Measurements from ENCODE around the gene SCAMP4. TPM values are rescaled to one million over a fixed set of nuclear protein-coding genes. Genes with fewer than 3 reads are reported as not detected.

SCAMP4 gene
- polyA plus RNA-seq, 2 of the 4 experiments (the other 2 are of a cell fraction) = 7.6 to 63.0 TPM

- WGBS (ENCODE audit: missing lambda C conversion rate) = 62% methylated on average over 11 of the region's 11 CpGs
- TF ChIP-seq, protein P1, sequence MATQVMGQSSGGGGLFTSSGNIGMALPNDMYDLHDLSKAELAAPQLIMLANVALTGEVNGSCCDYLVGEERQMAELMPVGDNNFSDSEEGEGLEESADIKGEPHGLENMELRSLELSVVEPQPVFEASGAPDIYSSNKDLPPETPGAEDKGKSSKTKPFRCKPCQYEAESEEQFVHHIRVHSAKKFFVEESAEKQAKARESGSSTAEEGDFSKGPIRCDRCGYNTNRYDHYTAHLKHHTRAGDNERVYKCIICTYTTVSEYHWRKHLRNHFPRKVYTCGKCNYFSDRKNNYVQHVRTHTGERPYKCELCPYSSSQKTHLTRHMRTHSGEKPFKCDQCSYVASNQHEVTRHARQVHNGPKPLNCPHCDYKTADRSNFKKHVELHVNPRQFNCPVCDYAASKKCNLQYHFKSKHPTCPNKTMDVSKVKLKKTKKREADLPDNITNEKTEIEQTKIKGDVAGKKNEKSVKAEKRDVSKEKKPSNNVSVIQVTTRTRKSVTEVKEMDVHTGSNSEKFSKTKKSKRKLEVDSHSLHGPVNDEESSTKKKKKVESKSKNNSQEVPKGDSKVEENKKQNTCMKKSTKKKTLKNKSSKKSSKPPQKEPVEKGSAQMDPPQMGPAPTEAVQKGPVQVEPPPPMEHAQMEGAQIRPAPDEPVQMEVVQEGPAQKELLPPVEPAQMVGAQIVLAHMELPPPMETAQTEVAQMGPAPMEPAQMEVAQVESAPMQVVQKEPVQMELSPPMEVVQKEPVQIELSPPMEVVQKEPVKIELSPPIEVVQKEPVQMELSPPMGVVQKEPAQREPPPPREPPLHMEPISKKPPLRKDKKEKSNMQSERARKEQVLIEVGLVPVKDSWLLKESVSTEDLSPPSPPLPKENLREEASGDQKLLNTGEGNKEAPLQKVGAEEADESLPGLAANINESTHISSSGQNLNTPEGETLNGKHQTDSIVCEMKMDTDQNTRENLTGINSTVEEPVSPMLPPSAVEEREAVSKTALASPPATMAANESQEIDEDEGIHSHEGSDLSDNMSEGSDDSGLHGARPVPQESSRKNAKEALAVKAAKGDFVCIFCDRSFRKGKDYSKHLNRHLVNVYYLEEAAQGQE (IDR thresholded peaks at IDR 0.05) = no peak
- TF ChIP-seq SMC3 (IDR thresholded peaks at IDR 0.05) = no peak
- TF ChIP-seq MAFK (IDR thresholded peaks at IDR 0.05; ENCODE audit: partially characterized antibody) = peak; percentile 37
- TF ChIP-seq JUNB (IDR thresholded peaks at IDR 0.05) = no peak
- TF ChIP-seq RAD21 (conservative IDR thresholded peaks at IDR 0.05 in 1 of 2, IDR thresholded peaks at IDR 0.05 in 1 of 2) = no peak
- TF ChIP-seq HOXB13 (CRISPR knock-in tag; IDR thresholded peaks at IDR 0.05; ENCODE audit: low read depth) = no peak
- TF ChIP-seq EHMT2 (IDR thresholded peaks at IDR 0.05; ENCODE audit: low read depth) = no peak
- TF ChIP-seq, protein P2, sequence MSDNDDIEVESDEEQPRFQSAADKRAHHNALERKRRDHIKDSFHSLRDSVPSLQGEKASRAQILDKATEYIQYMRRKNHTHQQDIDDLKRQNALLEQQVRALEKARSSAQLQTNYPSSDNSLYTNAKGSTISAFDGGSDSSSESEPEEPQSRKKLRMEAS (IDR thresholded peaks at IDR 0.05) = no peak
- Histone ChIP-seq H3K4me3 (no peak overlapping the region), H3K9me3 (peaks cover 5% of the 10 kb centered on the region; the same call in 1 of the 3 replicates), H3K27ac (no peak overlapping the region), H3K4me1 (peaks cover 8% of the 10 kb centered on the region; the same call in 2 of the 3 replicates), H3K4me2 (no peak overlapping the region)
- ChIA-PET CTCF (interaction anchor here (0.6 to 2.1 kb wide), 3 partner anchors 11 to 712 kb away, joined by 3 to 6 read pairs (median 4); no protein-coding TSS in a partner anchor), POLR2A (no interaction called here)
- peak in 1 of 2 experiments; percentile 47; a peak in 3 of 6 replicates for ATAC-seq
- no peak for FAIRE-seq
- DNase-seq (ENCODE audit: low read depth in 1 of 2, low spot score in 1 of 2) = peak in 1 of 2 experiments; percentile 72
Measured at GRCh38 chr19:1935484-1936208, 30.4 kb downstream of the SCAMP4 start.

GRCh38 chr19:1936430-1936829 is 31.2 kb downstream of the SCAMP4 start:
- Histone ChIP-seq H3K4me1 (peaks cover 8% of the 10 kb centered on the region; the same call in 2 of the 3 replicates), H3K9me3 (peaks cover 1% of the 10 kb centered on the region; the same call in 1 of the 3 replicates), H3K27ac (no peak overlapping the region), H3K4me2 (no peak overlapping the region), H3K4me3 (no peak overlapping the region)
- ChIA-PET POLR2A (no interaction called here), CTCF (interaction anchor here (0.6 to 2.1 kb wide), 5 partner anchors 8 to 711 kb away, joined by 3 to 6 read pairs (median 4); no protein-coding TSS in a partner anchor)
- FAIRE-seq (no peak), ATAC-seq (no peak), DNase-seq (ENCODE audit: low read depth in 1 of 2, low spot score in 1 of 2) (no peak)
- TF ChIP-seq CHD4 (IDR thresholded peaks at IDR 0.05; ENCODE audit: borderline replicate concordance) = no peak
- no peak for TF ChIP-seq SREBF2 (IDR thresholded peaks at IDR 0.05)
- TF ChIP-seq RAD21 (conservative IDR thresholded peaks at IDR 0.05 in 1 of 2, IDR thresholded peaks at IDR 0.05 in 1 of 2) = no peak
- no peak for TF ChIP-seq CTCF (IDR thresholded peaks at IDR 0.05)
- no peak for TF ChIP-seq PBX3 (IDR thresholded peaks at IDR 0.05)
- TF ChIP-seq GATA3 (IDR thresholded peaks at IDR 0.05; ENCODE audit: borderline replicate concordance) = no peak
- TF ChIP-seq HMGXB4 (CRISPR knock-in tag; IDR thresholded peaks at IDR 0.05; ENCODE audit: borderline replicate concordance) = no peak
- no peak for TF ChIP-seq RNF2 (IDR thresholded peaks at IDR 0.05; ENCODE audit: borderline replicate concordance, low read depth)
- no peak for TF ChIP-seq TP53 (CRISPR knock-in tag; IDR thresholded peaks at IDR 0.05)
- no peak for TF ChIP-seq ZSCAN20 (CRISPR knock-in tag; IDR thresholded peaks at IDR 0.05)
- TF ChIP-seq PHF8 (IDR thresholded peaks at IDR 0.05; ENCODE audit: borderline replicate concordance, low read depth) = no peak
- TF ChIP-seq FOSL2 (IDR thresholded peaks at IDR 0.05) = no peak
- no peak for TF ChIP-seq FOSL2 (CRISPR knock-in tag; IDR thresholded peaks at IDR 0.05)
- no peak for TF ChIP-seq CBX2 (IDR thresholded peaks at IDR 0.05; ENCODE audit: borderline replicate concordance, low read depth)
- no peak for TF ChIP-seq CBX8 (IDR thresholded peaks at IDR 0.05)
- TF ChIP-seq MYC (IDR thresholded peaks at IDR 0.05; ENCODE audit: borderline replicate concordance, low read length) = no peak
- no peak for TF ChIP-seq JUNB (IDR thresholded peaks at IDR 0.05)
- TF ChIP-seq TFCP2L1 (CRISPR knock-in tag; IDR thresholded peaks at IDR 0.05) = no peak
- WGBS (ENCODE audit: missing lambda C conversion rate) = 90% methylated on average over 3 of the region's 3 CpGs

All from A549 (cell line).